ENCODE measurements around the gene SLC16A9. TPM values are rescaled to one million over a fixed set of nuclear protein-coding genes. Genes with fewer than 3 reads are reported as not detected.
"Not testable (repeated sequence)": the region's sequence is repeated elsewhere in the genome, so short reads cannot be mapped to it uniquely, and the experiment has no call there.

The SLC16A9 gene
- total RNA-seq, 1 donor from 2014 or later: 0.83 TPM

GRCh38 chr10:59741048-59741447 lies 31.4 kb upstream of the SLC16A9 start:
- no peak for TF ChIP-seq CTCF (IDR thresholded peaks at IDR 0.05)
- H3K4me3 ChIP-seq: no peak overlapping the region
- H3K9me3 ChIP-seq: no peaks in the 10 kb centered on the region
- H3K36me3 ChIP-seq: no peaks in the 10 kb centered on the region
- ATAC-seq (no peak), DNase-seq (no peak)
- no peak overlapping the region for H3K27ac ChIP-seq
- H3K27me3 ChIP-seq (ENCODE audit: low read depth): no peaks in the 10 kb centered on the region
- H3K4me1 ChIP-seq: no peaks in the 10 kb centered on the region
- intact Hi-C loops (cut with DNase I): no loop called here

GRCh38 chr10:59736749-59737148 lies 27.1 kb upstream of the SLC16A9 start:
- no peaks in the 10 kb centered on the region for H3K4me1 ChIP-seq
- DNase-seq: no peak
- no peak for ATAC-seq
- no peak for TF ChIP-seq CTCF (IDR thresholded peaks at IDR 0.05)
- no peak overlapping the region for H3K4me3 ChIP-seq
- no peak overlapping the region for H3K27ac ChIP-seq
- H3K36me3 ChIP-seq: no peaks in the 10 kb centered on the region
- H3K9me3 ChIP-seq: no peaks in the 10 kb centered on the region
- intact Hi-C loops (cut with DNase I): no loop called here
- H3K27me3 ChIP-seq (ENCODE audit: low read depth): no peaks in the 10 kb centered on the region

- DNase-seq: no peak
- no peaks in the 10 kb centered on the region for H3K4me1 ChIP-seq
- ATAC-seq: no peak
- intact Hi-C loops (cut with DNase I): no loop called here
- no peaks in the 10 kb centered on the region for H3K36me3 ChIP-seq
- TF ChIP-seq CTCF (IDR thresholded peaks at IDR 0.05): no peak
- no peaks in the 10 kb centered on the region for H3K27me3 ChIP-seq (ENCODE audit: low read depth)
- no peak overlapping the region for H3K4me3 ChIP-seq
- H3K9me3 ChIP-seq: no peaks in the 10 kb centered on the region
- H3K27ac ChIP-seq: no peak overlapping the region
Measured at GRCh38 chr10:59735296-59735695, 25.6 kb upstream of the SLC16A9 start.

- no peak for ATAC-seq
- no peak for TF ChIP-seq CTCF (IDR thresholded peaks at IDR 0.05)
- no peak for DNase-seq
- H3K4me3 ChIP-seq: no peak overlapping the region
- no peaks in the 10 kb centered on the region for H3K27me3 ChIP-seq (ENCODE audit: low read depth)
- intact Hi-C loops (cut with DNase I): no loop called here
- no peaks in the 10 kb centered on the region for H3K9me3 ChIP-seq
- H3K4me1 ChIP-seq: no peaks in the 10 kb centered on the region
- H3K27ac ChIP-seq: no peak overlapping the region
- H3K36me3 ChIP-seq: no peaks in the 10 kb centered on the region
Measured at GRCh38 chr10:59734014-59734462, 24.4 kb upstream of the SLC16A9 start.

GRCh38 chr10:59733321-59734013 lies 23.8 kb upstream of the SLC16A9 start:
- H3K36me3 ChIP-seq; H3K27me3 ChIP-seq (ENCODE audit: low read depth); H3K9me3 ChIP-seq; H3K4me1 ChIP-seq; DNase-seq; H3K4me3 ChIP-seq; ATAC-seq; H3K27ac ChIP-seq; intact Hi-C loops (cut with DNase I): not testable (repeated sequence)

GRCh38 chr10:59732849-59733248 lies 23.2 kb upstream of the SLC16A9 start:
- H3K4me3 ChIP-seq; H3K36me3 ChIP-seq; H3K27me3 ChIP-seq (ENCODE audit: low read depth); H3K4me1 ChIP-seq; intact Hi-C loops (cut with DNase I); DNase-seq; ATAC-seq; H3K9me3 ChIP-seq; H3K27ac ChIP-seq: not testable (repeated sequence)

GRCh38 chr10:59729167-59729566 lies 19.5 kb upstream of the SLC16A9 start:
- DNase-seq; H3K27me3 ChIP-seq (ENCODE audit: low read depth); H3K27ac ChIP-seq; H3K4me3 ChIP-seq; H3K36me3 ChIP-seq; H3K4me1 ChIP-seq; intact Hi-C loops (cut with DNase I); ATAC-seq; H3K9me3 ChIP-seq: not testable (repeated sequence)
